Fibroblast of skin of scalp (primary cell): ENCODE data around the gene KCNQ4.

Source experiments
- DNase-seq: peaks from one replicate; pipeline ENCODE4 v3.0.0-alpha.2; 2013

The KCNQ4 gene

GRCh38 chr1:40755067-40755466 lies 28.5 kb upstream of the KCNQ4 start:
- DNase-seq, result no peak

GRCh38 chr1:40756523-40756922 lies 27.1 kb upstream of the KCNQ4 start:
- no peak for DNase-seq

DNA sequence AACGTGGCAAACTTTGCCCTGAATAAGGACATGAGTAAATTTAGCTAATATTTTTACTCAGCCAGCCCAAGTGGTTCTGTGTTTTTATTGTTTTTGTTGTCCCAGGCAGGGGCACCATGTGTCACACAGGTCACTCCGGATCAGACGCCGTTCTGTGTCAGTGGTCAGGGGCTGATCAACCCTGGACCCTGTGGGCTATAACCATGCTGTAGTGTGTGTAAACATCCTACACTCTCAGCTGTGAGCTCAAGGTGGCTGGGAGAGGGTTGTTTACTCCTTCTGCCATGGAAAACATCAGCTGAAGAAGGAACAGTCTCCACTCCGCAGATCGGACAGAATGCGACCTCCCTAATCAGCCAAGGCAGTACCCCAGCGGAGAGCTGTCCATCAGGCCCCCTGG lies 26.5 kb upstream of the KCNQ4 start:
- DNase-seq, result no peak

- no peak for DNase-seq
These were observed 25.6 kb upstream of the KCNQ4 start for GRCh38 chr1:40758004-40758403.

GRCh38 chr1:40758578-40759343 lies 24.8 kb upstream of the KCNQ4 start:
- no peak for DNase-seq

- DNase-seq, result peak; percentile 46
These were observed 22.6 kb upstream of the KCNQ4 start for GRCh38 chr1:40760984-40761383.

DNA sequence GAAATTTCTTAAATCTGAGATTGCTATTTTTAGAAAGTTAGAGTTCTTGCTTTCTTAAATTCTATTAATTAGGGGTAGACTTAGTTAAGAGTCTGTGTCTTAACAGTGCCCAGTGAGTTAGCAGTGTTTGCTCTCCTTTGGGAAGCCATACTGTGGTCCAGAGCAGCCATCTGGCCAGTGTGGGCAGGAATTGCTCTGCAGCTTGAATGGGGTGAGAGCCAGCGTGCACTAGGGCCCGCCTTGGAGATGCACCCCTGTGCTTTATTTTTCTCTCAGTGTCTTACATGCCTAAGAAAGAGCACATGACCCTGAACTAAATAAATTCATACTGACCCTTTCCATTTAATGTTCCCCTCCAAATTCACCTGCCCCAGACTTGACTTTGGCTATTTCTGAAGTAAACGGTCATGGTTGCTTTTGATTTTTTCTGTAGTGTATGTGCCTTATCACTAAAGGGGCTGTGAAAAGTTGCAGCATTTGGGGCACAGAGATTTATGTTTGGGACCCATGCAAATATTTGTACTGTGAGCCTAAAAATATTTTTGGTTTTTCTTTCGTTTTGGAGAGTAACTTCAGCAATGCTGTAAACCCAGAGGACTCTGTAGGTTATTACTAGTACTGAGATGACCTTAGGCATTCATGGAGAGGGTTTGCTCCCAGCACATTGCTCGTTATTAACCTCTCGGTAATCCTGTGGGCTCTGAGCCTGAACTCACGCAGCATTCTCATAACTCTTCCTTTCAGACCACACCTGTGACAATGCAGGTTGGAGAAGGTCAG lies 21.3 kb upstream of the KCNQ4 start:
- no peak for DNase-seq

DNA sequence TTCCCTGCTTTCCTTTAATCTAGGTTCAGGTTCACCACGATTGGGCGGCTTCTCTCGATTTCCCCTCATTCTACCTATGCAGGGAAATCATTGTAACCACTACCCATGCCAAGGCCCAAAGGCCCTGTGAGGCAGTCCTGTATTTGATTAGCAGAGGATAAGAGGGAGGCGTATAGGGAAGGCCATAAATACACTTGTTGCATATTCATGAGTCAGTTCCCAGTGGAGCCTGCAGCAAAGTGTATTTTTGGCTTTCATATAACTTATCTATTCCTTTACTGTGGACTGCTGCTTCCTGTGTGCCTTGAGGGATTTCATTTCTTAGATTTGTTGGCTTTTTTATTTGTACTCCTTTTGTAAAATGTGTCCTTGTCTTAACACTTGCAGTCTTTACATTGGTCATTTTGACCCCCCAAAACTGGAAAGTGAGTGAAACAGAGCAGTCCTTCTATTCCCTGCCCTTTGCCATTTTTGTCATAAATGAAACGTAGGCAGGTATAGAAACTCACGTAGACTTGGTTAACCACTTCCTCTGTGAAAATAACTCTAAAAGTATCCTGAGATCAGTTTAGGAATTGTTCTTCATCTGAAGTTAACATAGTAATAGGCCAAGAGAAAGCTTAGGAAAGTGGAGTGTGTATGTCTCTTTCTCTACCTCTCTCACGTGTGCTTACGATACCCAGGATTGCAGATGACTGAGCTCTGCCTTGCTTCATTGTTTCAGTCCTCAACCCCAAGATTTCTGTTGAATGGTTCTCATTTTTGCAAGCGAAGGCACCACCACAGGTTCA lies 19.6 kb upstream of the KCNQ4 start:
- DNase-seq, result no peak

DNA sequence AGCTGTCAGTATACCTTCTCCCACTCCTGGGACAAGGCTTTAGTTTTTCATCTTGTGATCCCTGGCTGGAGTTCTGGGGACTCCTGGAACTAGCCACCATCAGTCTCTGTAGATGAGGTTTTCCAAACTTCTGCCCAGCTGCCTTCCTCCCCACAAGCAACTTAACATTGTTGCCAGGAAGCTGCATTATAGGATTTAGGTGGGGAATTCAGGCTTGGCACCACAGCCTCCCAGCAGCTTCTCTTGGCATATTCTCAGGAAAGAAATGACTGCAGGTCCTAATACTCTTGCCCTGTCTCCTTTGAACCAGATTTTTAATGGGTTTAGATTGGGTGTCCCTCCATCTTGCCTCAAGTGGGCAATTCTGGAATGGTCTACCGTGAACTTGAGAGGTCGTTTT lies 18.6 kb upstream of the KCNQ4 start:
- no peak for DNase-seq

- DNase-seq, result no peak
These were observed 17.6 kb upstream of the KCNQ4 start for GRCh38 chr1:40766017-40766416.

DNA sequence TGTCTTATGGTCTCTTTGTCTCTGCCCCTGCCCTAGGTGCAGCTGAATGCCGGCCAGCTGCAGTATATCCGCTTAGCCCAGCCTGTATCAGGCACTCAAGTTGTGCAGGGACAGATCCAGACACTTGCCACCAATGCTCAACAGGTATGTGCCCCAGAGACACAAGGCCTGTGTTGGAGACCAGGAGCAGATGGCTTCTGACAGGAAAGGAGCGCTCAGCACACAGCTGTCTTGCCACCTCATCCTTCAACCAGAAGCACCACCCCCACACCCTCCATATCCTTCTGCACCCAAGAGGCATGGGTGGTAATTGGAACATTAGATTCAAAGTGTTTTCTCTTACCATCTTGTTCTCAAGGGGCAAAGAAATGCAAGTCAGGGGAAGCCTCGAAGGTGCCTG lies 17.0 kb upstream of the KCNQ4 start:
- no peak for DNase-seq

DNA sequence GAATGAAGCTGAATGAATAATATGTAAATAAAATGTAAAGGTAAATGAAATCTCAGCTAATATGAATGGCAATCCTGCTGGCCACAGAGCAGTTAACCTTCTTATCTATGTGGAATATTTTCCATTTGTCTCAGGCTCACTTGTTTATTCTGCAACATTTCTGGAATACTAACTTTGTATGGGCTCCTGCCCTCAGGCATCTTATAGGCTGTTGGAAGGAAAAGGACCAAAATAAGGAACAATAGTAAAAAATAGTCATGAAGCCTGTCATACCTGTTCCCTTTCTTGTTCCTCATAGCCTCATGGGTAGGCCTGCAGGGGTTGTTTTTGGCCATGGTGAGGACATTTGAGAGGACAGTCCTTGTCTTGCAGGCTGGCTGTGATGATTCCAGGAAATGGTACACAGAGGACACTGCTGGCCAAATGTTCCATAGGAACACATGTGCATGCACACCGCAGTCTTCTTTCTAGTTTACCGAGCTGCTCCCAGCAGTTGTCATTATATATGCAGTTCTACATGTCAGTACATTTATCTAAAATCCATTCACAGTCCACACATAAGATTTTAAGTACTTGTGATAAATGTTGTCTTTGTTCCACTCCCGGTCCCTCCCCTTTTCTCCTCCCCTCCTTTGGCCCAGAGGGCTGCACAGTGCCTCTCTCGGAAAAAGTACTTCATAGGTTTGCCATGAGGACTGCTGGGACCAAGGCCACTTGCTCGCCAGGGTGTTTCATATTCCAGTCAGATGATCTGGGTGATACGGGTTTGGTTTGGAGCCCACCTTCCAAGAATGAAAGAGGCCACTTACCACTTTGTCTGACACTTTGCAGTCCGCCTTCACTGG lies 15.2 kb upstream of the KCNQ4 start:
- DNase-seq, result no peak

- no peak for DNase-seq
These were observed 13.8 kb upstream of the KCNQ4 start for GRCh38 chr1:40769815-40770214.

DNA sequence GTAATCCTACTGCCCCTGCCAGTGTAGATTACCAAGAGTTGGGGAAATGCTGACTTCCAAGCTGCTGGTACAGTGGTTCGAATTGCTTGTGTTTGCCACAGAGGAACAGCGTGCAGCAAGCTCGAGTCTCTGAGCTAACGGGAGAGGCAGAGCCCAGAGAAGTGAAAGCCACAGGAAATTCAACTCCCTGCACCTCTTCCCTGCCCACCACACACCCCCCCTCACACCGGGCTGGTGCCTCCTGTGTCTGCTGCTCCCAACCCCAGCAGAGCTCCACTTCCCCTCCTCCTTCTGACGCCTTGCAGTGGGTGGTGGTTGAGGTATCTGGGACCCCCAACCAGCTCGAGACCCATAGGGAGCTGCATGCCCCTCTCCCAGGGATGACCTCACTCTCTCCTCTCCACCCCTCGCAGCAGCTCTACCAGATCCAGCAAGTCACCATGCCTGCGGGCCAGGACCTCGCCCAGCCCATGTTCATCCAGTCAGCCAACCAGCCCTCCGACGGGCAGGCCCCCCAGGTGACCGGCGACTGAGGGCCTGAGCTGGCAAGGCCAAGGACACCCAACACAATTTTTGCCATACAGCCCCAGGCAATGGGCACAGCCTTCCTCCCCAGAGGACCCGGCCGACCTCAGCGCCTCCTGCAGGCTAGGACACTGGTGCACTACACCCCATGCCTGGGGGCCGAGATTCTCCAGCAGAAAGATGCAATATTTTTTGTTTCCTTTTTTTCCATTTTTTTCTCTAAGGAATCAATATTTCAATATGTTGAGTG lies 13.1 kb upstream of the KCNQ4 start:
- no peak for DNase-seq

- DNase-seq, result no peak
These were observed 11.2 kb upstream of the KCNQ4 start for GRCh38 chr1:40772146-40772955.

- DNase-seq, result no peak
These were observed 9.8 kb upstream of the KCNQ4 start for GRCh38 chr1:40773748-40774265.

GRCh38 chr1:40774266-40774998 lies 9.2 kb upstream of the KCNQ4 start:
- DNase-seq, result no peak

- no peak for DNase-seq
These were observed 7.1 kb upstream of the KCNQ4 start for GRCh38 chr1:40776236-40777072.
